DOHH2 (cell line): ENCODE results near the gene NUDT16L1.

Experiments
- H3F3A ChIP-seq: fragments of 200-600 bp; sonication (generic), shearing (Covaris generic); 2 replicates; pipeline ENCODE4 v1.6.0; 2016; ENCODE audit warnings: antibody characterized with exemption, mild to moderate bottlenecking; ENCODE audit not compliant: control insufficient read depth, insufficient read depth
- H3K27ac ChIP-seq: fragments of 200-600 bp; sonication (generic); 2 replicates; pipeline ENCODE4 v1.5.1; 2014; ENCODE audit warnings: low read depth, mild to moderate bottlenecking, low read length, moderate library complexity
- H3K27me3 ChIP-seq: fragments of 200-600 bp; sonication (generic); 2 replicates; pipeline ENCODE4 v1.6.1; 2014; ENCODE audit warnings: mild to moderate bottlenecking, low read length, mixed read lengths; ENCODE audit not compliant: control insufficient read depth
- H3K36me3 ChIP-seq: fragments of 200-600 bp; sonication (generic); 2 replicates; pipeline ENCODE4 v1.6.1; 2014; ENCODE audit warnings: mild to moderate bottlenecking, low read length, moderate library complexity, mixed read lengths; ENCODE audit not compliant: control insufficient read depth
- H3K4me1 ChIP-seq: fragments of 200-600 bp; sonication (generic); 2 replicates; pipeline ENCODE4 v1.6.1; 2014; ENCODE audit warnings: mild to moderate bottlenecking, low read length, mixed read lengths; ENCODE audit not compliant: control insufficient read depth
- H3K4me2 ChIP-seq: fragments of 200-600 bp; sonication (generic); 2 replicates; pipeline ENCODE4 v1.6.0; 2014; ENCODE audit warnings: mild to moderate bottlenecking, low read length, moderate library complexity
- H3K4me3 ChIP-seq: fragments of 200-600 bp; sonication (generic); 2 replicates; pipeline ENCODE4 v1.5.1; 2014; ENCODE audit warnings: mild to moderate bottlenecking, low read length, mixed read lengths
- H3K79me2 ChIP-seq: fragments of 200-600 bp; sonication (generic); 2 replicates; pipeline ENCODE4 v1.6.1; 2014; ENCODE audit warnings: mild to moderate bottlenecking, low read length, mixed read lengths; ENCODE audit not compliant: control insufficient read depth
- H3K9me2 ChIP-seq: fragments of 200-600 bp; sonication (generic); replicated peaks from 2 replicates; pipeline ENCODE4 v1.6.1; 2014; ENCODE audit warnings: mild to moderate bottlenecking, low read length, mixed read lengths; ENCODE audit not compliant: control insufficient read depth
- H3K9me3 ChIP-seq: fragments of 200-600 bp; sonication (generic); 2 replicates; pipeline ENCODE4 v1.6.1; 2014; ENCODE audit warnings: antibody characterized with exemption, low read length, mixed read lengths; ENCODE audit not compliant: control insufficient read depth, insufficient read depth
- H4K20me1 ChIP-seq: fragments of 200-600 bp; sonication (generic); 2 replicates; pipeline ENCODE4 v1.6.0; 2014; ENCODE audit warnings: low read depth, mild to moderate bottlenecking, antibody characterized with exemption, low read length, moderate library complexity; ENCODE audit not compliant: control insufficient read depth, insufficient read depth
- CTCF ChIP-seq: fragments of 200-600 bp; sonication (generic); IDR thresholded peaks from one replicate; pipeline ENCODE4 v1.5.1; 2014; ENCODE audit warnings: antibody characterized with exemption, mild to moderate bottlenecking, low read depth, low read length; ENCODE audit not compliant: poor library complexity, severe bottlenecking
- EZH2phosphoT487 ChIP-seq: fragments of 200-600 bp; sonication (generic); IDR thresholded peaks from 2 replicates; pipeline ENCODE4 v1.6.1; 2017; ENCODE audit warnings: borderline replicate concordance, mild to moderate bottlenecking, antibody characterized with exemption, low read length, moderate library complexity, mixed read lengths

NUDT16L1 gene

GRCh38 chr16:4701791-4702465, 8.6 kb downstream of the NUDT16L1 start:
- no peaks in the 10 kb centered on the region for H3K9me2 ChIP-seq
- no peaks in the 10 kb centered on the region; the same call in 1 of the 2 replicates for H4K20me1 ChIP-seq
- no peak overlapping the region for H3K27ac ChIP-seq
- H3K36me3 ChIP-seq = peaks cover 20% of the 10 kb centered on the region
- no peak for TF ChIP-seq CTCF
- TF ChIP-seq EZH2phosphoT487 = no peak
- no peaks in the 10 kb centered on the region for H3K27me3 ChIP-seq
- no peak overlapping the region for H3K4me2 ChIP-seq
- no peaks in the 10 kb centered on the region for H3K9me3 ChIP-seq
- no peaks in the 10 kb centered on the region for H3F3A ChIP-seq
- no peaks in the 10 kb centered on the region for H3K79me2 ChIP-seq
- H3K4me3 ChIP-seq = no peak overlapping the region
- no peaks in the 10 kb centered on the region for H3K4me1 ChIP-seq

- Histone ChIP-seq H3K4me3 (no peak overlapping the region), H3K27me3 (no peaks in the 10 kb centered on the region), H3K36me3 (peaks cover 16% of the 10 kb centered on the region), H3K9me3 (no peaks in the 10 kb centered on the region), H3K9me2 (no peaks in the 10 kb centered on the region), H3K4me1 (no peaks in the 10 kb centered on the region), H3K27ac (no peak overlapping the region), H4K20me1 (no peaks in the 10 kb centered on the region), H3K79me2 (no peaks in the 10 kb centered on the region), H3F3A (no peaks in the 10 kb centered on the region), H3K4me2 (no peak overlapping the region)
- TF ChIP-seq EZH2phosphoT487 (no peak), CTCF (no peak)
These were observed 9.1 kb downstream of the NUDT16L1 start for GRCh38 chr16:4702466-4702808.

- no peak for TF ChIP-seq CTCF
- no peak for TF ChIP-seq EZH2phosphoT487
- Histone ChIP-seq H3K4me1 (no peaks in the 10 kb centered on the region), H3K27ac (no peak overlapping the region), H4K20me1 (no peaks in the 10 kb centered on the region), H3K9me2 (no peaks in the 10 kb centered on the region), H3K9me3 (no peaks in the 10 kb centered on the region), H3K36me3 (peaks cover 8% of the 10 kb centered on the region), H3F3A (no peaks in the 10 kb centered on the region), H3K27me3 (no peaks in the 10 kb centered on the region), H3K4me3 (no peak overlapping the region), H3K4me2 (no peak overlapping the region), H3K79me2 (no peaks in the 10 kb centered on the region)
These were observed 10.5 kb downstream of the NUDT16L1 start for GRCh38 chr16:4703906-4704305.
